ENCODE data around the gene LRRC8C. TPM values are rescaled to one million over a fixed set of nuclear protein-coding genes. Genes with fewer than 3 reads are reported as not detected.

LRRC8C gene
- total and polyA plus RNA-seq, 8 donors: 0.63 to 3.5 (median 1.1) TPM

- WGBS, 2 donors: 74 to 85% methylated on average over 5 of the region's 5 CpGs
- Histone ChIP-seq H3K4me1 (no peaks in the 10 kb centered on the region), H3K36me3 (no peaks in the 10 kb centered on the region), H3K4me3 (no peak overlapping the region), H3K27me3 (no peaks in the 10 kb centered on the region), H3K9me3 (no peaks in the 10 kb centered on the region), H3K27ac (no peak overlapping the region)
- ATAC-seq: no peak
- FAIRE-seq: no peak
- TF ChIP-seq CTCF (IDR thresholded peaks at IDR 0.05): no peak
- DNase-seq: no peak
- intact Hi-C loops (cut with DNase I): no loop called here
Observed at GRCh38 chr1:89659322-89660081, 26.6 kb downstream of the LRRC8C start.

DNA sequence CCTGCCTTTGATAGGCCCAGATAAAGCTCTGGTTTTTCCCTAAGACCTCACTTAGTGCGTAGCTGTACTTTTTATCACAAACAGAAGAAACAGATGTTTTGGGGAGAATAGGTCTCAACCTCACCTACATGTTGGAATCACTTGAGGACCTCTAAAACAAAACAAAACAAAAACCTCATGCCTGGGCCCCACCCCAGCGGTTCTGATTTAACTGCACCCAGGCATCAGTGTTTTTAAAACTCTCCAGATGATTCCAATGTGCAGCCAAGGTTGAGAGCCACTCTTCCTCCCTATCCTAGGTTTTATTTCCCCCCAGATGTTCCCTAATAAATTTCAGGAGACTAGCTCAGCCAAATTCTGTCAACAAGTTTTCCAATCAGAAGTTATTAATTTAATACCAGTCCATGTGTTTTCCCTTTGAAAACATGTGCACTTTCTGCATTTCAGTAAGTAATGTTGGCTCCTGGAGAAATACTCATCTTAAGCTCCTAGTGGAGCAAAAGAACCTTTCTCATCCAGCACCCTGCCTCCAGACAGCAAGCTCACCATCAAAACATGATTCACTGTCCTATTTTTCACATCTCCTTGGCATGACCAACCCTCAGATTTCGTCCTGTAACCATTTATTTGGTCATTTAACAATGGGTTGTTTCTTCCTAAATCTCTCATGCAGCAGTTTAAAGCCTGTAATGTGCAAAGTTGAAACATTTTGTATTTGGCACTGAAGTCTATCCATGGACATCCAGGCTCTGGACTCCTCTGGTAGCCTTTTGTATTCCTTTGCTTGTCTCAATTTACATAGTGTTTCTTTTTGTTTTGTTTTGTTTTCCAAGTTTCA lies 27.5 kb downstream of the LRRC8C start:
- H3K9me3 ChIP-seq: no peaks in the 10 kb centered on the region
- WGBS, 2 donors: 64 to 69% methylated on average over 3 of the region's 3 CpGs
- no peaks in the 10 kb centered on the region for H3K36me3 ChIP-seq
- ATAC-seq (no peak), FAIRE-seq (no peak), DNase-seq (no peak)
- no peak overlapping the region for H3K27ac ChIP-seq
- H3K27me3 ChIP-seq: no peaks in the 10 kb centered on the region
- no peak overlapping the region for H3K4me3 ChIP-seq
- no peaks in the 10 kb centered on the region for H3K4me1 ChIP-seq
- intact Hi-C loops (cut with DNase I): no loop called here
- no peak for TF ChIP-seq CTCF (IDR thresholded peaks at IDR 0.05)

DNA sequence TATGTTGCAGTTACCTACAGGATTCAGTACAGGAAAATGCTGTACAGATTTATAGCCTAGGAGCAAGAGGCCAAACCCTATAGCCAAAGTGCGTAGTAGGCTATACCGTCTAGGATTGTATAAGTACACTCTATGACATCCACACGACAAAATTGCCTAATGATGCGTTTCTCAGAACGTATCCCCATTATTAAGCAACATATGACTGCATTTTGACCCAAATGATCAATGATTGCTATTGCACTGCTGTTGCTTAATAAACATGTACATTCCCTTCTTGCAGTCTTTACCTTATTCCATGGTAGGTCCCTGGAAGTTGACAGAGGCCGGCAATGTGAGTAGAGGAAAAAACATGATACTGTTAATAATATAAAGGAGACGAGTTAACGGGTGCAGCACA lies 33.0 kb downstream of the LRRC8C start:
- H3K4me3 ChIP-seq: no peak overlapping the region
- intact Hi-C loops (cut with DNase I): no loop called here
- H3K9me3 ChIP-seq: no peaks in the 10 kb centered on the region
- FAIRE-seq (no peak), ATAC-seq (no peak), DNase-seq (no peak)
- TF ChIP-seq CTCF (IDR thresholded peaks at IDR 0.05): no peak
- WGBS, 2 donors: 89 to 91% methylated on average over 8 of the region's 8 CpGs
- no peaks in the 10 kb centered on the region for H3K36me3 ChIP-seq
- H3K4me1 ChIP-seq: no peaks in the 10 kb centered on the region
- no peak overlapping the region for H3K27ac ChIP-seq
- H3K27me3 ChIP-seq: no peaks in the 10 kb centered on the region

DNA sequence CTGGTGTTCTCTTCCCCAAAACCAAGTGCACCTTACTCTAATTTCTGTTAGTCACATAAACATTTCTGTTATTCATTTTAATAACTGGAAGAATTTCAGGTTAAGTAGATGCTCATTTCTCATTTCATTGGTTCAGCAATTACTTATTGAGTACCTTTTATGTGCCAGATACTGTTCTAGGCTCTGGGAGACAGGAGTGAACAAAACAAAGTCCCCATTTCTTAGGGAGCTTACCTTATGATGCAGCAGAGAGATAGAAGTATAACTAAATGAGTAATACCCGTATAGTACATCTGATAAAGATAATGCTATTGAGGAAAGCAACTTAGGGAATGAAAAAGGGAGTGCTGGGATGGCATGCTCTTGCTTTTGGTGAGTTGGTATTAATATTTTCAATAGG lies 33.7 kb downstream of the LRRC8C start:
- no peak for TF ChIP-seq CTCF (IDR thresholded peaks at IDR 0.05)
- DNase-seq (no peak), ATAC-seq (no peak), FAIRE-seq (no peak)
- no peaks in the 10 kb centered on the region for H3K36me3 ChIP-seq
- no peaks in the 10 kb centered on the region for H3K9me3 ChIP-seq
- no peak overlapping the region for H3K27ac ChIP-seq
- intact Hi-C loops (cut with DNase I): no loop called here
- 34 to 73% methylated on average over 1 of the region's 1 CpG for WGBS, 2 donors
- no peaks in the 10 kb centered on the region for H3K27me3 ChIP-seq
- H3K4me3 ChIP-seq: no peak overlapping the region
- H3K4me1 ChIP-seq: no peaks in the 10 kb centered on the region

- H3K4me3 ChIP-seq: no peak overlapping the region
- H3K27me3 ChIP-seq: no peaks in the 10 kb centered on the region
- 63 to 67% methylated on average over 1 of the region's 1 CpG for WGBS, 2 donors
- no peaks in the 10 kb centered on the region for H3K9me3 ChIP-seq
- no peaks in the 10 kb centered on the region for H3K4me1 ChIP-seq
- no peak for TF ChIP-seq CTCF (IDR thresholded peaks at IDR 0.05)
- DNase-seq (no peak), ATAC-seq (no peak), FAIRE-seq (no peak)
- intact Hi-C loops (cut with DNase I): no loop called here
- no peak overlapping the region for H3K27ac ChIP-seq
- H3K36me3 ChIP-seq: no peaks in the 10 kb centered on the region
Observed at GRCh38 chr1:89667691-89668090, 34.8 kb downstream of the LRRC8C start.
